ENCODE results near the gene RBPJL.

RBPJL gene

DNA sequence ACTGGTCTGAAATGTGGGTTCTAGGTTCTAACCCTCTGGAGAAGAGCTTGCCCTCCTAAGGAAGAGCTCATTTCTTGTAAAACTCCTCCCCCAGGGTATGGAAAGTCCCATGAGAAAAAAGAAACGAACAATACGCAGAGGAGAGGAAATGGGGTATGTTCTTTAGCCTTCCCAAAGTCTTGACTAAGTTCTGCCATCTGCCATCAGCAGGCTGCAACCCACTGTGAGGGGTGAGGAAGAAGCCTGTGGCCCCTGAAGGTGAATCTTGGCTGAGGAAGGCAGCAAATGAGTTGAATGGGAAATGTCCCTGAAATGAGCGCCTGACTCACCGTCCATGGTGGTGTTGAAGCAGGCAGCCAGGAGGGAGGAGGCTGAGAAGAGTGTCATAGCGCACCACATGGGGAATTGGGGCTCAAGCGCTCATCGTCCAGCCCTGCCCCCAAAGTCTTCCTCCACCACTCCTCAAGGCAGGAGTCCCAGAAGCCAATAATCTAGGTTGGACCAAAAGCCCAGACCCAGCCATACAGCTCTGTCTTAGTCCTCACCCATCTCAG lies 11.8 kb downstream of the RBPJL start:
- DNase-seq = no peak

DNA sequence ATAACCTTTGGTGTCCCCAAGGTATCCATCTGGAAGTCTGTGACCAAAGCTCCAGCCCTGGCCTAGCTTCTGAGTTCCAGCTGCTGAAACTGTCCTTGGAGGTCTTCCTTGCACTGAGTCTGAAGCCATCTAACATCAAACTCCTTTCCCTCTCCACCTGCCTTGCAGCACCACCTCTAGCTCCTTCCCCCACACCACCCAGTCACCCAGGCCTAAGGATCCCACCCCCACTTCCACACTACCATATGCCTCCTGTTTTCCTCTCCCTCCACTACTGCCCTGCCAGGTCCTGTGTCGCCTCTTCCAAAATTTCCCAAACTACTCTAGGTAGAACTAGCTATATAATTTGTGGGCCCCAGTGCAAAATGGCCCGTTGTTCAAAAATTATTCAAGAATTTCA lies 12.3 kb downstream of the RBPJL start:
- DNase-seq = no peak

DNA sequence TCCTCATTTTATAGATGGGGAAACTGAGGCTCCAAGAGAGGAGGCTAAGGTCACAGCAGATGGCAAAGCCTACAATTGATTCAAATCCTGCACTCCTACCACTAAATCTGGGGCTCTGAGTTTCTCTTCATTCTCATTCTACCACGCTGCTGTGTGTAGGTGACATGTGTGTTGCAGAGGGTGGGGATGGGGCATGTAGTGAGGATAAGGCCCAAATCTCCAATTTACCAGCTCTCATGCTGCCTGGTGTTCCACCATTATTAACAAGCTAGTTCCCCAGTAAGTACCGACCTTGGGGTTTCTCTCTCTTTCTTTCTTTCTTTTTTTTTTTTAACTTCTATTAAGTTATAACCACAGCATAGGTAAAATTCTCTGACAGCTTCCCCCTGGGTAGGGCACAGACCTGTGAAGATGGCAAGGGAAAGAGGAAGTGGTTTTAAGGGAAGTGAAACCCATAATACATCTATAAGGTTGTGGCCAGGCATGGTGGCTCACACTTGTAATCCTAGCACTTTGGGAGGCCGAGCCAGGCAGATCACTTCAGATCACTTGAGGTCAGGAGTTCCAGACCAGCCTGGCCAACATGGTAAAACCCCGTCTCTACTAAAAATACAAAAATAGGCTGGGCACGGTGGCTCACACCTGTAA lies 14.4 kb downstream of the RBPJL start:
- no peak for DNase-seq

DNA sequence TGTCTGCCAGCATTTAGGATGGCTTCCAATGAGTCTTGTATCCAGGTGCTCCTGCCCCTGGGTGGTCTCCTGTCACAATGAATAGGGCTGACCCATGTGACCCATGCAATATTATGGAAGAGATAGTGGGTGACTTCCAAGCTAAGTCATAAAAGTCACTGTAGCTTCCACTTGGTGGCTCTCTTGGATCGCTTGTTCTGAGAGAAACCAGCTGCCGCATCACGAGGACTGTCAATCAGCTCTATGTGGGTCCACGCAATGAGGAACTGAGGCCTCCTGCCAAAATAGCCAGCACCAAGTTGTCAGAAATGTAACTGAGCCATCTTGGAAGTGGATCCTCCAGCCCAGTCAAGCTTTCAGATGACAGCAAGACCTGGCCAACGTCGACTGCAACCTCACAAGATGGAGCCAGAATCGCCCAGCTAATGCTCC lies 16.3 kb downstream of the RBPJL start:
- DNase-seq = no peak

DNA sequence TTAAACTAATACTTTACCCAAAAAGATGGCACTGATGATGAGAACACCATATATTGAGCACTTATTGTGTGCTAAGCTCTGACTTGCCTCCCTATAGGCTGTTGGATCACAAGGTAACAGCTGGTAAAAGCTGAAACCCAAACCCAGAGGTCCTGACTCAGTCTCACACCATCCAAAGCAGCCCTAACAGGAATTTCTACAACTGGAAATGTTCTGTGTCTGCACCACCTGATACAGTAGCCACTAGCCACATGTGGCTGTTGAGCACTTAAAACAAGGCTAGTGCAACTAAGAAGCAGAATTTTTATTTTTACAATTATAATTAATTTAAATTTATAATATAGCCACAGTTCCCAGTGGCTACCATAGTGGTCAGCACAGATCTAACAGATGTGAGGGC lies 17.1 kb downstream of the RBPJL start:
- no peak for DNase-seq

DNA sequence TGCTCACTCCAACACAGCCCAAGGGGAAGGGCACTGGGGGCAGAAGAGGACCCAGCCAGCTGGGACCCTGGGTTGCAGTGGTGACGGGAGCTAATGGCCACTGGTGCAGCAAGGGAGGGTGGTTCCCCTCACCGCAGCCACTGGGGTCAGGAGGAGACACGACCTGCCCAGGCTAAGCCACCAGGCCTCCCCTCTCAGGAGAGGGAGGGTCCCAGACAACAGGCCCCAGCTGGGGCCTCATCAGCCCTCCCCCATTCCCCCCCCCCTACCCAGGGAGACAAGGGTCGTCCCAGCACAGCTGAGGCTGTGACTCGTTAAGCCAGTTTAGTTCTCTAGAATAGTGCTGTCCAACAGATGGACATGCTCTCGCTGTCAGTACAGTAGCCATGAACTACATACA lies 18.7 kb downstream of the RBPJL start:
- DNase-seq = no peak

DNA sequence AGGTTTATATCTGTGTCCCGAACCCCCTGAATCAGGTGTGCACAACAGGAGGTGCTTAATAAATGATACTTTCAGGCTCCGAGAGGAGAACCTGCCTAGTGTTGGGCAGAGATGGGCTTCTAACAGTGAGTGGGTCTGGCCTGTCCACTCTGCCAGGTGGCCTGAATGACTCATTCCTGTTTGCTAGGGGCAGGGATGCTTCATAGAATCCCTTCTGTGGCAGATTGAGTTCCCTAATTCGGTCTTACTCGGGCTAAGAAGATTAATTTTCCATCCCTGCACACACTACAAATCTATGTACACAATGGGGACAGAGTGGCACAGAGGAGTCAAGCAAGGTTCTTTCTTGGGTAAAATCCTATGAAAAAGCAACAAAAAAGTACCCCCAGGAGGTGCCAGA lies 21.8 kb downstream of the RBPJL start:
- DNase-seq = no peak

DNA sequence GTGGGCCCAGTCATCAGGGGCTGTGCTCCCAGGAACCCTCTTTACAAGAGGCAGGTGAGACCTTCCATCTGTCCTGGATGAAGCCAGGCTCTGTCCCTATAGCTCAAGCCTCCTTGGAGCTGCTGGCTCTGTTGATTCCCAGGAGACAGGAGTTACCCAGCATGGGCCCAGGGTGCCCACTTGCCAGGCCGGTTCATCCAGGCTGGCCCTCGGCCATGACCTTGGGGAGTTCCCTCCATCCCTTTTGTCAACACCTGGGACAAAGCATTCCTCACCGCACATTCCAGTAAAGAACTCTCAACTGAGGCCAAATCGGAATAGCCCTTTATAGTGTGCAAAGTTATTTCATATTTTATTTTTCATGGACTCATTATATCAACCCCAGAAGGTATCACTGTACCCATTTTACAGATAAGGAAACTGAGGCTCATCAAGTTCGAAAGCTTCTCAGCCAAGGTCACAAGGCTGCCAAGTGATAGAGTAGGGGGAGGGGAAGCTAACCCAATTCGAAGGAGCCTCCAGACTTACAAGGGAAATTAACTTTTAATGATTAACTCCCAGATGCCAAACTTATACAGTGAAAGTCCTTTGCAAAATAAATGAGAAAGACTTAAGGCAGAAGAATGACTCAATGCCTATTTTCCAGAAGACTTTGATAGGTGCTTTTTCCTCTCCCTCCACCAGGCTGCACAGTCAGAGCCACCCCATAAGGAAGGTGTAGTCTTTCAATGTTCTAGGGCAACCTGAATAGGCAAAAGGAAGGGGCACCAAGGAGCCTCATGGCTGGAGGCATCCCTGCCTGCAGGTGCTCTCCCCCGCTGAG lies 23.1 kb downstream of the RBPJL start:
- no peak for DNase-seq

DNA sequence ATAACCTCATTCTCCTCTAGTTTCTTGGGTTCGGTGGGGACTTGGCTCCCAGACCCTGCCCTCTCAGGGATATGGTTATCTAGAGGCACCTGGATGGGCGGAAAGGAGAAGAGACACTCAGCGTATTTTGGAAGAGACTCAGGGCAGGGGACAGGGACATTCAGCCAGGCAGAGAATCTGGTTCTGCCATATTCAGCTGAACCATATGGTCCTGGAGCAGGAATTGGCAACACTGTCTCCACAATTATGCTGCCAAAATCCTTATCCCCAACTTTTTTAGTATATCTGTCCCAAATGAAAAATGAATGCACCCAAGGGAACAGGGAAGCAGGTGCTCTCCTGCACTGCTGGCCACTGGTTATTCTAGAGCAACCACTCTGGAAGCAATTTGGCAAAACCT lies 23.8 kb downstream of the RBPJL start:
- DNase-seq = no peak

DNA sequence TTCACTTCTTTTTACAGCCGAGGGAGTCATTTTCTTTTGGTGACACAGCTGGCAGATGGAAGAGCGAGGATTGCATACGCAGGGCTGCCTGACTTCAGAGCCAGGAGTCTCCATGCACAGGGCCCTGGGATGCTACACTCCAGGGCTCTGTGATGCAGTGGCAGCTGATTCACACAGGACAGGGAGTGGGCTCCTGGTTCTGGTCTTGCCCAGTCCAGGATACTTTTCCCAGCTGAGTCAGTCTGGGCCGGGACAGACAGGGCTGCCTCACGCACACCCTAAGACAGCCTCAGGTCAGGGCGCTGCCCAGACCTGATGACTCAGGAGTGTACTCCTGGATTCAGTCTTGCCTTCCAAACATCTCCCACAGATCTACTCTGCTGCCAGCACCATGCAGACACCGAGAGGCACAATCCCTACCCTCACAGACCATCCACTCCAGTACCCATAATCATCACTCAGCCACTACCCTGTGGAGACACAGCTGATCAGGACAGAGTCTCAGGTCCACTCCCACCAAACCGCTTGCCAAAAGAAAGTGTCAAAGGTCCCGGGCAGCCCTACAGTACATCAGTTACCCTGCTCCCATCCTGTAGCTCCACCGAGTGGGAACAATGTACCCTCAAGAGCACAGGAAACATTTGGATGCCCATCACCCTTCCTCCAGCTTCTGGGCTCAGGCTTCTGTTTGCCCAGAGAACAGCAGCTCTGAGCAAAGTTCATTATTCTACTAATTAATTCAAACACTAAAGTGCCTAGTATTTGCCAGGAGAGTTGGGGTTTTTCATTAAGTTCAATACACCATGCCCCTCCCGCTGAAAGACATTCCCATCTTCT lies 30.1 kb downstream of the RBPJL start:
- DNase-seq = no peak

DNA sequence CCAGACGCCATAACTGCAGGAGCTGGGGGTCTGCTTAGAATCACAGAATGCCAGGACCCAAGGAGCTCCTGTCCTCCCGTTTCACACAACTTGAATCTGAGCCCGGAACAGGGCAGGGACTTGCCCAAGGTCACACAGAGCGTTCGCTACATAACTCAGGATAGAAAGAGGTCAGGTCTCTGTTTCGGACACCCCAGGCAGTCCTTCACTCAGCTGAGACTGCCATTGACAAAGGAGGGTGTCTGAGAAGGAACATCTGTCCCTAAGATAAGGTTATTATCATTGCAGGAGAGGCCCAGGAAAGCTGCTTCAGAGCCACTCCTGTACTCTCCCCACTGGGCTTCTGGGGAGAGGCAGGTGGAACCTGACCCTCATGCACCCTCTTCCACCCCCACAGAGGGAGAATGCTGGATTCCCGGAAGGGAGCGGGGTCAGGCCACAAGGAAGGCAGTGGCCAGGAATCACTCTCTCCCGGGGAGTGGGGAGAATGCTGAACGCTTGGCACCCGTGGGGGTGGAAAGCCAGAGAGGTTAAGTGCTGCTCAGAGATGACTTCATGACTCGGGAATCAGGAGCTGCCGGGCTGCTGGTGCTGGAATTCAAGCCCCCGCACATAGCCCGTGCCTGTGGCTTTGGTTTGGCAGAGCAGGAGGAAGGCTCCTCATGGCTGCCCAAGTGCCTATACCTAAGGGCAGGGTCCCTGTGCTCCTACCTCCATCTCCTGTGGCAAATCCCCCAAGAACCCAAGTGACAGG lies 30.9 kb downstream of the RBPJL start:
- DNase-seq = no peak

DNA sequence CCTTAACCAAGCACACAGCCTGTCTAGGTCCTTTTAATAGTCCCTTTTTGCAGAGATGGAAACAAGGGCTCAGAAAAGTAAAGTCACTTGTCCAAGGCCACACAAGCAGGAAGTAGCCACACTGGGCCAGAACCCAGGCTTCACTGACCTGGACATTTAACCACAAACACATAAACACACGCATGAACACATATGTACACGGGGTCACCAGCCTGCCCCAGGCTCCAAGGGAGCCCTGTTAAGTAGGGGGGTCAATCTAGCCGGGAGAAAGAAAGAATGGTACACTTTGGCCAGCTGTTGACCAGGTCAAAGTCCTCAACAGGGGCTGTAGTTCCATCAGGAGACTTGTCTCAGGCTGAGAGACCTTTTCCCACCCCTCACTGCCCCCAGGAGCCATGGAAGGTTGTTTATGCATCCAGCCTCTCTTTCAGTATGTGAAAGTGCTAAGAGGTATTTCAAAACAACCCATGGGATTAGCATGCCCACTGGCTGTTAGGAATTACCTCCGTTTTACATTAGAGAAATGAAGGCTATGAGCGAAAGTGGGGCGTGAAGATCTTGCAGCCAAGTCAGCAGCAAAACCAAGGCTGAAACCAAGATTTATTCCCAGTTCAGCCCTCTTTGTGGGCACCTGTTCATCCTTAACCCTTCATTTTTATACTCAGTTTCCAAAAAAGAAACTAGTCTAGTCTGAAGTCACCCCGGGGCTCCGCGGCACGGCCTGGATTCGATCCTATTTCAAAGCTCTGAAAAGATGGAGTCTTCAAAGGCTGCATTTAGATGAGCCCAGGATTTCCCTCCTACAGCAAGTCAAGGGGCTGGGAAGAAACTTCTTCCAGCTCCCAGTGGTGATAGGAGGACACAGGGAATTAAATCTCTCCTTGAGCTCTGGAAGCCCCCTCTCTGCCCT lies 31.7 kb downstream of the RBPJL start:
- no peak for DNase-seq

DNA sequence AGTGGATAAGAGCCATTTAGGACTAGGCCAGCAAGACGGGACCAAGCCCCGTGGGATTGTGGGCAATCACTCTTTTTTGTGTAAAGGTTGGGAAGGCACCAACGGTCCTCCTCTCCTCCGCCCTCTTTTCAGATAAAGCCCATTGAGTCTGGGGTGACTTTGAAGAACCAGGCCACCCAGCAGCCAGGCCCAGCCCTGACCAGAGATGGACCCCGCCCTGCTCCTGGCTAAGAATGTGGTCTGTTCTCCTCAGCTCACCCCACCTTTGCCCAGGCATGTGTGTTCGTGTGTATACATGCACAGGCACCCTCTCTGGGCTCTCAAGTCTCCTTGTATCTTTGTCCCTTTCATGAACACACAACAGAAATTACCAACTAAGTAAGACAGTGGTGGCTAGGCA lies 32.4 kb downstream of the RBPJL start:
- no peak for DNase-seq

DNA sequence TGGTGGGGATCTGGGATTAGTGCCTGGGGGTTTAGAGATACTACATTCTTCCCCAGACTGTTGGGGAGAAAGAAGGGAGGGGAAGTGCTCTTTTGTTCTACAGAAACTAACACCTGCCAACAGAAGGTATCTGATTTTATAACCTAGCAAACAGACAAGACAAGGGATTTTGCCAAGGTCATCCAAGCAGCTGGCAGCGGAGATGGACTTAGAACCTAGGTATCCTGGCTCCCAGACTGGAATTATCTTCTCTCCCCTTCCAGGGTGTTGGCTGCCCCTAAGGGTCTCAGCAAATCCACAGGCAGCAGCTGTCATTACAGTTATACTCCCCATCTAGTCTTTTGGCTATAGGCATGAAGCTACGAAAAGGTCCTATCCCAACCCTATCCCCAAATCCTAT lies 33.2 kb downstream of the RBPJL start:
- DNase-seq = no peak

DNA sequence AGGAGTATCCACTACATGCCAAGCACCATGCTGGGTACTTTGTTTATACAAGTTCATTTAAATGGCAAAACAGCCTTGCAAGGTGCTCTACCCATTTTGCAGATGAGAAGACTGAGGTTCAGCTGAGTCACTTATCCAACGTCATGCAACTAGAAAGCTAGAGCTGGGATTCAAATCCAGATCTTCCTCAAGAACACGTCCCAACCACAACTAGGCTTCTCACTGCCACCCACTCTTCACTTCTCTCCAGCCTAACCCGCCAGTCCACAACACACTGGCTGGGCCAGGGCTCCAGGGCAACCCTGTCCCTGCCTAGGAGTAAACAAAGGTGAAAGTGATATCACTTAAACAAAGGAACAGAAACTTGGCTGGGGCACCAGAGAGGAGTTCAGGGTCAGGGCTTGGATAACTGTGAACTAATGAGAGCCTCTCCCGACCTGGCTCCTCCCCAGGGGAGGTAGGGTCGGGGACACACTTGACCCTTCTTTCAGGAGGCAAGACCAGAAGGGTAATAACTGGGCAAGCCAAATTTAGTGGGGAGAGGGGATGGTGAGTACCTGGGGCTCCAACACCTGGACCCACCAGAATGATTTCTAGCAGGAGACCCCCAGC lies 33.7 kb downstream of the RBPJL start:
- no peak for DNase-seq

DNA sequence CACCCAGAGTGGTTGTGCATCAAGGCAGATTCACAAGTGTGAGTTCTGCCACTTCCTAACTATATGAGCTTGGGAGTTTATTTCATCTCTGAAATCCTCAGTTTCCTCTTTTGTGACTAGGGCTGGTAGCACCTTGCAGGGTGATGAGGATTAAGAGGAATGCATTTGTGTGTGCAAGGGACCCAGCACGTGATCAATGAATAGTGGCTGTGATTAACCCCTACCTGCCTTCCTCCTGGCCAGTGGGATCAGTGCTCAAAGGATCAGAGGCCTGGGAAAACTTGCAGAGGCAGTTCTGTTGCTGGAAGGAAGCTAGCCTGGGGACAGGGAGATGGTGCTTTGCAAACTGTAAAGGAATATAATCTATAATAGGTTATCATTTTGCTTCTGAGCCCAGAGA lies 34.3 kb downstream of the RBPJL start:
- no peak for DNase-seq

DNA sequence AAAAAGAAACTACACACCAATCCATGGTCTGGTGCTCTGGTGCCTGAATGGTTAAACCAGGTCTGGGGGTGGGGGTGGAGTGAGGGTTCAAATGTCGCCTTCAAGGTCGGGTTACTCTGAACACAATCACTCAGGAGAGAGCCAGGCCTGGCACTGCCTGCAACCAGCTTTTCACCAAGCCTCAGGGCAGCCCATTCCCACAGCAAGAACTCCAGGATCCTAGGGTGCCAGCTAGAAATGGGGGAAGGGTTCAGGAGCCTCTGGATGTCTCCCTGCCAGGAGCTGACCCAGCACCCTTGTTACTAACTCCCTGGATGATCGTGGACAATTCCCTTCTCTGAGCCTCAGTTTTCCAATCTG lies 34.9 kb downstream of the RBPJL start:
- DNase-seq = no peak

DNA sequence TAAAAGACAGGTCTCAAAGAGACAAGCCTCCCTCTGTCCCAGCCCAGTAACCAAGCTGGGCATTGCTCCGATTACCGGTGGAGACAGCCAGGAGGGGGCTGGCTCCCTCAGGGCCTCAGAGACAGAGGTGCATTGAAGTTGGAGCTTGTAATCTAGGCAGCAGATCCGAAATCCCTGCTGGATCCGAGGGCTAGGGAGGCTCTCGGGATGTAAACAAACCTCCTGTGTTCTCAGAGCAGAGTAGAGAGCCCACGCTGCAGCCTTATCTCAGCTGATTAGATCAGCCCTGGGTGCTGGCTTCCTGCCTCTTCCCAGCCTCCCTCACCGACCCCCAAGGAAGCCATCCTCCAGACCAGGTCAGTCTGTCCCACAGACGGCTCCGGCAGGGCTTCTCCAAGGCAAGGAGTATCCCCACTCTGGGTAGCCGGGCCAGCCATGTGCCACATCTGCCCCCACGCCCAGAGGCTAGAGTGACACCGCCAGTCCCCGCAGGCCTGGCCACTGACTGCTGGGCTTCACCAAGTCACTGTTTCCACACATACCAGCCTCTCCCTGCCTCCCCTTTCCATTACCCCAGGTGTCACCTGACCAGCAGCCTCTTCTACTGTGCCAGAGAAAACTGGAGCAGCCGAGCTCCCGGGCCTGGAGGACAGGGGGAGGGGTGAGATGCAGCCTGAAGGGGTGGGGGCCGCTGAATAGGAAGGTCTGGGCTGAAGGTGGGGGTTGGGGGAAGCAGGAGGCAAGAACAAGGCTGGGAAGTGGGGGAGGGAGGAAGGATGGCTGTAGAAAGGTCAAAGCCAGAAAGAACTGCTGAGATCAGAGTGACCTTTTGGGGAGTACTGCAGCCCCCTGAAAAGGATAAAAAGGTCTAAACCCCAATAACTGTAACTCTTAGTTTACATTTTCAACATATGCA lies 35.6 kb downstream of the RBPJL start:
- DNase-seq = no peak

DNA sequence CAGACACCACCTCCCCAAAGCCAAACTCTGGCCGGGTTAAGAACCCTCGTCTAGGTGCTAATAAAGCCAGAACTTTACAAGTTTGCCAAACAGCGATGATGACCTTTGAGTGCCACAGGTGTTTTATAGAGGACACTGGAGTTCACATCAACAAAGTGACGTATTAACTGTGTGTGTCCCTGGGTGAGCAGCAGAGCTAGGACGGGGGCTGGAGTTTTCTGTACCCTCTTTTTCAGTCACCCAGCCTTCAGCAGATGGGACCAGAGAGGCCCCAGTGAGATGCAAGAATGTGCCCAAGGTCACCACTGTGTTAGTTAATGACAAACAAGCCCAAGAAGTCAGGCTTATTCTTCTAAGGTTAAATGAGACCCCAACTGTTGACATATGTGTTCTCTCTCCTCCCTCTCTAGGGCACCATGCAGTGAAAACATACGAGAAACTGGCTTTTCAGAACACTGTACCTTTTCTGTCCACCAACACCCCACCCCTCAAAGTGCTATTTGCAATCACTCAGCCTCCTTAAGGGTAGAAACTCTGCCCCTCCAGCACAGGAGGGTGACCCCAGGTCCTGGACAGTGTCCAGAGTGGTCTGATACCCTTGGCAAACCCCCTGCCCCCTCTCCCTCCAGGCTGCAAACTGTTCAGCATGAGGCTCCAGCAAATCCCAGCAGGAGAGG lies 36.4 kb downstream of the RBPJL start:
- no peak for DNase-seq

Data from NCI-H187 treated with DMSO at 0.1 percent for 48 hours (cell line).